HepG2 (cell line): ENCODE measurements around the gene ATRIP. TPM values are rescaled to one million over a fixed set of nuclear protein-coding genes. Genes with fewer than 3 reads are reported as not detected.

ENCODE experiments used
- ATAC-seq: fragments of 200-7000 bp; cut with Tn5 transposase; 3 replicates; pipeline ENCODE4 v1.9.1; 2020; ENCODE audit warnings: mild to moderate bottlenecking, moderate library complexity
- BruUV-seq: library from RNA; stranded (reverse); fragments of 400-500 nt; replicated peaks from 2 replicates; lab custom pipeline; 2021; lab: Mats Ljungman, UMichigan
- CTCF ChIA-PET: fragments of 300-600 bp; formaldehyde crosslinking; extraction: SDS; loops from one replicate; lab custom pipeline; 2021; ENCODE audit warnings: low total read pairs, inconsistent platforms, low intra/inter-chr PET ratio; lab: Yijun Ruan, JAX
- POLR2A ChIA-PET: fragments of 350-600 bp; sonication (Branson Sonifier 250); formaldehyde crosslinking; loops from one replicate; lab custom pipeline; 2020; ENCODE audit warnings: antibody characterized with exemption, inconsistent platforms; lab: Yijun Ruan, JAX
- DNase-seq: peaks from one replicate; pipeline ENCODE4 v3.0.0-alpha.2; 2015; ENCODE audit warnings: low spot score
- FAIRE-seq: peaks from 3 replicates; lab custom pipeline; 2011; peaks lifted over from hg19 to GRCh38; lab: Jason Lieb, UNC
- H2AFZ ChIP-seq: one replicate; pipeline ENCODE4 v1.6.1; 2011; ENCODE audit warnings: low read length, inconsistent platforms
- H3K27ac ChIP-seq: fragments of 300-600 bp; 3 replicates; pipeline ENCODE4 v1.8.0; 2011; ENCODE audit warnings: mixed run types, mild to moderate bottlenecking, mixed read lengths, low read length, inconsistent platforms; ENCODE audit not compliant: insufficient read depth; ENCODE audit errors: extremely low read length
- H3K27me3 ChIP-seq, 2 experiments: fragments of 200-600 bp in 1 of 2; 2 replicates in 1 of 2; 3 replicates in 1 of 2; pipeline versions ENCODE4 v1.6.0 to v1.8.0; 2011; ENCODE audit warnings: low read length in 2 of 2, mild to moderate bottlenecking in 2 of 2, moderate library complexity in 2 of 2, inconsistent platforms in 1 of 2; ENCODE audit not compliant: insufficient read depth in 2 of 2, control insufficient read depth in 1 of 2
- H3K36me3 ChIP-seq, 2 experiments: fragments of 200-600 bp in 1 of 2; replicated peaks in 1 of 2; 2 replicates in 1 of 2; 3 replicates in 1 of 2; pipeline versions ENCODE4 v1.5.1 to v1.8.0; 2011; ENCODE audit warnings: low read length in 2 of 2, inconsistent platforms in 1 of 2; ENCODE audit not compliant: insufficient read depth in 2 of 2, control insufficient read depth in 1 of 2
- H3K4me1 ChIP-seq: 2 replicates; pipeline ENCODE4 v1.5.1; 2012; ENCODE audit warnings: low read length, inconsistent platforms; ENCODE audit not compliant: insufficient read depth
- H3K4me2 ChIP-seq: 2 replicates; pipeline ENCODE4 v1.6.0; 2011; ENCODE audit warnings: low read depth, low read length, inconsistent platforms
- H3K4me3 ChIP-seq, 3 experiments: fragments of 200-600 bp in 1 of 3; sonication (generic), shearing (Covaris generic) in 1 of 3; replicated peaks in 1 of 3; 2 replicates each; pipeline ENCODE4 v1.5.1; 2011 to 2016; ENCODE audit warnings: low read length in 3 of 3, inconsistent platforms in 2 of 3, low read depth in 2 of 3, mild to moderate bottlenecking in 2 of 3, control low read depth in 1 of 3, mixed read lengths in 1 of 3; ENCODE audit not compliant: insufficient read depth in 1 of 3
- H3K79me2 ChIP-seq: one replicate; pipeline ENCODE4 v1.6.1; 2011; ENCODE audit warnings: low read length, inconsistent platforms; ENCODE audit not compliant: insufficient read depth
- H3K9ac ChIP-seq: 2 replicates; pipeline ENCODE4 v1.6.0; 2011; ENCODE audit warnings: mild to moderate bottlenecking, low read depth, low read length, inconsistent platforms; ENCODE audit not compliant: insufficient read depth
- H3K9me3 ChIP-seq: 2 replicates; pipeline ENCODE4 v1.5.1; 2012; ENCODE audit warnings: mild to moderate bottlenecking, low read length
- H4K20me1 ChIP-seq: 2 replicates; pipeline ENCODE4 v1.6.0; 2011; ENCODE audit warnings: inconsistent platforms, mild to moderate bottlenecking, low read length, moderate library complexity; ENCODE audit not compliant: insufficient read depth
- FOXC1 ChIP-seq: sonication (generic); formaldehyde crosslinking; IDR thresholded peaks from 2 replicates; pipeline ENCODE4 v1.8.0; 2022; ENCODE audit warnings: mild to moderate bottlenecking, missing genetic modification reagents, borderline replicate concordance
- RFXAP ChIP-seq: sonication (generic); formaldehyde crosslinking; IDR thresholded peaks from 2 replicates; pipeline ENCODE4 v1.4.0; 2020; ENCODE audit warnings: missing genetic modification reagents, borderline replicate concordance
- SAP130 ChIP-seq: IDR thresholded peaks from 2 replicates; pipeline ENCODE4 v1.6.1; 2016; ENCODE audit warnings: low read depth
- SIN3A ChIP-seq: IDR thresholded peaks from 2 replicates; pipeline ENCODE4 v1.6.1; 2011; ENCODE audit warnings: low read depth, mild to moderate bottlenecking, control low read depth, low read length, borderline replicate concordance
- ZFY ChIP-seq: sonication (generic); formaldehyde crosslinking; IDR thresholded peaks from 2 replicates; pipeline ENCODE4 v1.4.0; 2020; ENCODE audit warnings: missing genetic modification reagents
- ZNF558 ChIP-seq: sonication (generic); formaldehyde crosslinking; IDR thresholded peaks from 2 replicates; pipeline ENCODE4 v1.9.0; 2022; ENCODE audit warnings: mild to moderate bottlenecking, missing genetic modification reagents, borderline replicate concordance
- ZSCAN21 ChIP-seq: sonication (generic); formaldehyde crosslinking; IDR thresholded peaks from 2 replicates; pipeline ENCODE4 v1.8.0; 2022; ENCODE audit warnings: mild to moderate bottlenecking, missing genetic modification reagents, moderate library complexity, borderline replicate concordance
- ZZZ3 ChIP-seq: sonication (generic); formaldehyde crosslinking; IDR thresholded peaks from 2 replicates; pipeline ENCODE4 v1.4.0; 2020; ENCODE audit warnings: missing genetic modification reagents, mild to moderate bottlenecking, borderline replicate concordance
- WGBS: methylation state at CpG from one replicate; pipeline ENCODE4 v1.1.6; 2017; ENCODE audit warnings: low lambda C conversion rate; 5-methylcytosine and 5-hydroxymethylcytosine counted together
- in situ Hi-C: cut with HindIII; loops from 2 replicates; pipeline ENCODE4 v1.10.0; 2017; ENCODE audit warnings: low pct_unique_long_range_greater_than_20kb; ENCODE audit not compliant: extremely low pct_ligation_motif_present
- intact Hi-C: fragments of 100-400 bp; cut with micrococcal nuclease; formaldehyde crosslinking; loops from one replicate; pipeline ENCODE4 v1.10.0; 2022; ENCODE audit not compliant: unreplicated experiment
- polyA plus RNA-seq, 8 experiments: library from polyadenylated mRNA; depleted of rRNA in 3 of 8; stranded (reverse) in 7 of 8; unstranded in 1 of 8; fragments of >200 nt; fragmentation: Illumina TruSeq in 4 of 8; extraction: Trizol in 4 of 8; gene quantifications; 2 replicates each; pipeline versions ENCODE4 v1.2.1 to v1.2.3, GENCODE V29; 2011 to 2016; ENCODE audit warnings: low read depth in 4 of 8, missing spikeins in 1 of 8, mixed read lengths in 1 of 8; ENCODE audit not compliant: insufficient read depth in 1 of 8
- total RNA-seq, 5 experiments: library from RNA; depleted of rRNA; stranded (reverse); fragments of >200 nt; fragmentation: Illumina TruSeq; extraction: Trizol; gene quantifications; 2 replicates each; pipeline ENCODE4 v1.2.3, GENCODE V29; 2016; ENCODE audit warnings: low read depth in 1 of 5
- TF ChIP-seq, protein P1 (sequence below): sonication (generic); formaldehyde crosslinking; IDR thresholded peaks from 2 replicates; pipeline ENCODE4 v1.8.0; 2023; ENCODE audit warnings: mild to moderate bottlenecking, missing genetic modification reagents
- TF ChIP-seq, protein P2 (sequence below): IDR thresholded peaks from 2 replicates; pipeline ENCODE4 v1.6.1; 2018; ENCODE audit warnings: missing genetic modification reagents, mild to moderate bottlenecking, missing compliant biosample characterization
- TF ChIP-seq, protein P3 (sequence below): sonication (generic); formaldehyde crosslinking; IDR thresholded peaks from 2 replicates; pipeline ENCODE4 v1.8.1; 2023; ENCODE audit warnings: mild to moderate bottlenecking, missing genetic modification reagents
- TF ChIP-seq, protein P4 (sequence below): sonication (generic); formaldehyde crosslinking; conservative IDR thresholded peaks from 2 replicates; pipeline ENCODE4 v1.8.1; 2023; ENCODE audit warnings: missing genetic modification reagents
- TF ChIP-seq, protein P5 (sequence below): sonication (generic); formaldehyde crosslinking; IDR thresholded peaks from 2 replicates; pipeline ENCODE4 v1.5.0; 2020; ENCODE audit warnings: mild to moderate bottlenecking, missing genetic modification reagents, moderate library complexity

The ATRIP gene
- total and polyA plus RNA-seq, 2 of the 13 experiments (the other 11 are each of a cell fraction or from before 2014, with no cell fraction given), result 5.1 to 12.5 TPM

DNA sequence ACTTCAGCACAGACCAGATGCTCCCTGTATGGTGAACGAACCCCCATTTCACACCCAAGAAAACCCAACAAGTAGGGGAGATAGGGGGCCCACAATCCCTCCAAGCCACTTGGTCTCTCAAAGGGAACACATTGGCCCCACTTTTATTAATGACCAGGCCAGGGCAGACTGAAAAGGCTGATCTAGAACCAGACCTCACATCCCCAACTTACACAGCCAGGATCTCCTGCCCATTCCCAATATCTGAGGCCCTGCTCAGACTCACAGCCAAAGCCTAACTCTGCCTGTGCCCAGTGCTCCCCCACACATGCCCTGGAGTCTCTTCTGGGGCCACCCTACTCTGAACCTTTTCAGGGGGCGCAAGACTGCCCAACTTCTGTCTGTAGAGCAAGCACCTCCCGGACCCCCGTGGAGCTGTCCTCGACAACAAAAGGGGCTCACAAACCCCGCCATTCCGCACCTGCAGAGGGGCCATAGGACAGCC, 18.4 kb upstream of the ATRIP start:
- Histone ChIP-seq H3K36me3 (peaks cover 14 to 26% of the 10 kb centered on the region in 2 experiments), H3K4me3 (peak overlapping the region; percentile 79 to 93 (median 86)), H4K20me1 (peaks cover 52% of the 10 kb centered on the region), H3K9me3 (no peaks in the 10 kb centered on the region), H3K79me2 (peaks cover 56% of the 10 kb centered on the region), H3K9ac (peak overlapping the region; percentile 96), H2AFZ (no peak overlapping the region), H3K27ac (peak overlapping the region; percentile 99), H3K4me1 (peaks cover 83% of the 10 kb centered on the region), H3K4me2 (peak overlapping the region; percentile 100), H3K27me3 (no peaks in the 10 kb centered on the region)
- in situ Hi-C loops (no loop called here), intact Hi-C loops (no loop called here)
- POLR2A ChIA-PET, result interaction anchor here (0.5 to 9.0 kb wide), 15 partner anchors 8 to 194 kb away, joined by 3 to 130 read pairs (median 7); partner anchors contain the start of genes ATRIP, CCDC51, PFKFB4 and TMA7
- DNase-seq (no peak), ATAC-seq (no peak), FAIRE-seq (no peak)
- no TSS peak for BruUV-seq
- 0% methylated on average over 2 of the region's 7 CpGs for WGBS
- CTCF ChIA-PET, result interaction anchor here (3.1 kb wide), 1 partner anchor 8 kb away, joined by 14 read pairs; no protein-coding TSS in a partner anchor
- TF ChIP-seq, protein P1, sequence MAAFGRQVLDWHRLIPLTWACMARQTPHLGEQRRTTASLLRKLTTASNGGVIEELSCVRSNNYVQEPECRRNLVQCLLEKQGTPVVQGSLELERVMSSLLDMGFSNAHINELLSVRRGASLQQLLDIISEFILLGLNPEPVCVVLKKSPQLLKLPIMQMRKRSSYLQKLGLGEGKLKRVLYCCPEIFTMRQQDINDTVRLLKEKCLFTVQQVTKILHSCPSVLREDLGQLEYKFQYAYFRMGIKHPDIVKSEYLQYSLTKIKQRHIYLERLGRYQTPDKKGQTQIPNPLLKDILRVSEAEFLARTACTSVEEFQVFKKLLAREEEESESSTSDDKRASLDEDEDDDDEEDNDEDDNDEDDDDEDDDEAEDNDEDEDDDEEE (CRISPR knock-in tag), result no peak; the same call in 1 of the 2 replicates
- TF ChIP-seq, protein P2, sequence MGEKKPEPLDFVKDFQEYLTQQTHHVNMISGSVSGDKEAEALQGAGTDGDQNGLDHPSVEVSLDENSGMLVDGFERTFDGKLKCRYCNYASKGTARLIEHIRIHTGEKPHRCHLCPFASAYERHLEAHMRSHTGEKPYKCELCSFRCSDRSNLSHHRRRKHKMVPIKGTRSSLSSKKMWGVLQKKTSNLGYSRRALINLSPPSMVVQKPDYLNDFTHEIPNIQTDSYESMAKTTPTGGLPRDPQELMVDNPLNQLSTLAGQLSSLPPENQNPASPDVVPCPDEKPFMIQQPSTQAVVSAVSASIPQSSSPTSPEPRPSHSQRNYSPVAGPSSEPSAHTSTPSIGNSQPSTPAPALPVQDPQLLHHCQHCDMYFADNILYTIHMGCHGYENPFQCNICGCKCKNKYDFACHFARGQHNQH, result 0 out of 2 replicates have a peak, but pooled peaks have one; percentile 28
- TF ChIP-seq SIN3A, result no peak
- TF ChIP-seq FOXC1 (CRISPR knock-in tag), result no peak
- 0 out of 2 replicates have a peak, but pooled peaks have one; percentile 48 for TF ChIP-seq ZSCAN21
- TF ChIP-seq, protein P3, sequence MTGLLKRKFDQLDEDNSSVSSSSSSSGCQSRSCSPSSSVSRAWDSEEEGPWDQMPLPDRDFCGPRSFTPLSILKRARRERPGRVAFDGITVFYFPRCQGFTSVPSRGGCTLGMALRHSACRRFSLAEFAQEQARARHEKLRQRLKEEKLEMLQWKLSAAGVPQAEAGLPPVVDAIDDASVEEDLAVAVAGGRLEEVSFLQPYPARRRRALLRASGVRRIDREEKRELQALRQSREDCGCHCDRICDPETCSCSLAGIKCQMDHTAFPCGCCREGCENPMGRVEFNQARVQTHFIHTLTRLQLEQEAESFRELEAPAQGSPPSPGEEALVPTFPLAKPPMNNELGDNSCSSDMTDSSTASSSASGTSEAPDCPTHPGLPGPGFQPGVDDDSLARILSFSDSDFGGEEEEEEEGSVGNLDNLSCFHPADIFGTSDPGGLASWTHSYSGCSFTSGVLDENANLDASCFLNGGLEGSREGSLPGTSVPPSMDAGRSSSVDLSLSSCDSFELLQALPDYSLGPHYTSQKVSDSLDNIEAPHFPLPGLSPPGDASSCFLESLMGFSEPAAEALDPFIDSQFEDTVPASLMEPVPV, result peak; percentile 21; the same call in 1 of the 2 replicates
- TF ChIP-seq, protein P4, sequence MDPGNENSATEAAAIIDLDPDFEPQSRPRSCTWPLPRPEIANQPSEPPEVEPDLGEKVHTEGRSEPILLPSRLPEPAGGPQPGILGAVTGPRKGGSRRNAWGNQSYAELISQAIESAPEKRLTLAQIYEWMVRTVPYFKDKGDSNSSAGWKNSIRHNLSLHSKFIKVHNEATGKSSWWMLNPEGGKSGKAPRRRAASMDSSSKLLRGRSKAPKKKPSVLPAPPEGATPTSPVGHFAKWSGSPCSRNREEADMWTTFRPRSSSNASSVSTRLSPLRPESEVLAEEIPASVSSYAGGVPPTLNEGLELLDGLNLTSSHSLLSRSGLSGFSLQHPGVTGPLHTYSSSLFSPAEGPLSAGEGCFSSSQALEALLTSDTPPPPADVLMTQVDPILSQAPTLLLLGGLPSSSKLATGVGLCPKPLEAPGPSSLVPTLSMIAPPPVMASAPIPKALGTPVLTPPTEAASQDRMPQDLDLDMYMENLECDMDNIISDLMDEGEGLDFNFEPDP, result no peak
- TF ChIP-seq, protein P5, sequence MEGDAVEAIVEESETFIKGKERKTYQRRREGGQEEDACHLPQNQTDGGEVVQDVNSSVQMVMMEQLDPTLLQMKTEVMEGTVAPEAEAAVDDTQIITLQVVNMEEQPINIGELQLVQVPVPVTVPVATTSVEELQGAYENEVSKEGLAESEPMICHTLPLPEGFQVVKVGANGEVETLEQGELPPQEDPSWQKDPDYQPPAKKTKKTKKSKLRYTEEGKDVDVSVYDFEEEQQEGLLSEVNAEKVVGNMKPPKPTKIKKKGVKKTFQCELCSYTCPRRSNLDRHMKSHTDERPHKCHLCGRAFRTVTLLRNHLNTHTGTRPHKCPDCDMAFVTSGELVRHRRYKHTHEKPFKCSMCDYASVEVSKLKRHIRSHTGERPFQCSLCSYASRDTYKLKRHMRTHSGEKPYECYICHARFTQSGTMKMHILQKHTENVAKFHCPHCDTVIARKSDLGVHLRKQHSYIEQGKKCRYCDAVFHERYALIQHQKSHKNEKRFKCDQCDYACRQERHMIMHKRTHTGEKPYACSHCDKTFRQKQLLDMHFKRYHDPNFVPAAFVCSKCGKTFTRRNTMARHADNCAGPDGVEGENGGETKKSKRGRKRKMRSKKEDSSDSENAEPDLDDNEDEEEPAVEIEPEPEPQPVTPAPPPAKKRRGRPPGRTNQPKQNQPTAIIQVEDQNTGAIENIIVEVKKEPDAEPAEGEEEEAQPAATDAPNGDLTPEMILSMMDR (CRISPR knock-in tag), result no peak
- TF ChIP-seq ZNF558 (CRISPR knock-in tag), result 0 out of 2 replicates have a peak, but pooled peaks have one; percentile 19
- TF ChIP-seq ZZZ3 (CRISPR knock-in tag), result no peak
- no peak for TF ChIP-seq SAP130 (CRISPR knock-in tag)
- peak; percentile 14; the same call in 1 of the 2 replicates for TF ChIP-seq ZFY (CRISPR knock-in tag)
- TF ChIP-seq RFXAP (CRISPR knock-in tag), result 0 out of 2 replicates have a peak, but pooled peaks have one; percentile 6
